ENCODE results near the gene POLA1. TPM values are rescaled to one million over a fixed set of nuclear protein-coding genes. Genes with fewer than 3 reads are reported as not detected.

The POLA1 gene
- total RNA-seq, 4 donors from 2014 or later, result 9.4 to 15.7 (median 10.0) TPM

GRCh38 chrX:24993879-24994278, 300.2 kb downstream of the POLA1 start:
- DNase-seq (ENCODE audit: extremely low spot score), result no peak
- H3K27ac ChIP-seq (replicated peaks in 1 of 4), result no peak overlapping the region
- H3K27me3 ChIP-seq, result peaks cover 0 to 5% (median 0%) of the 10 kb centered on the region in 4 donors
- TF ChIP-seq POLR2AphosphoS5 (IDR thresholded peaks at IDR 0.05), result no peak
- no peak for TF ChIP-seq CTCF (IDR thresholded peaks at IDR 0.05)
- TF ChIP-seq EP300 (IDR thresholded peaks at IDR 0.05), result no peak
- TF ChIP-seq POLR2A (IDR thresholded peaks at IDR 0.05; ENCODE audit: low read depth), result no peak
- no peaks in the 10 kb centered on the region for H3K4me1 ChIP-seq
- intact Hi-C loops (cut with DNase I), result no loop called here
- WGBS, result 65% methylated on average over 8 of the region's 8 CpGs
- H3K9me3 ChIP-seq, result no peaks in the 10 kb centered on the region
- peaks cover 0 to 8% (median 5%) of the 10 kb centered on the region in 4 donors for H3K36me3 ChIP-seq
- no peak overlapping the region for H3K4me3 ChIP-seq

- TF ChIP-seq CTCF (IDR thresholded peaks at IDR 0.05) (no peak), EP300 (IDR thresholded peaks at IDR 0.05) (no peak), POLR2AphosphoS5 (IDR thresholded peaks at IDR 0.05) (no peak), POLR2A (IDR thresholded peaks at IDR 0.05; ENCODE audit: low read depth) (no peak)
- intact Hi-C loops (cut with DNase I), result no loop called here
- 58% methylated on average over 5 of the region's 5 CpGs for WGBS
- DNase-seq (ENCODE audit: extremely low spot score), result no peak
- peaks cover 0 to 8% (median 5%) of the 10 kb centered on the region in 4 donors for H3K36me3 ChIP-seq
- H3K27ac ChIP-seq (replicated peaks in 1 of 4), result no peak overlapping the region
- peaks cover 0 to 8% (median 0%) of the 10 kb centered on the region in 4 donors for H3K27me3 ChIP-seq
- no peak overlapping the region for H3K4me3 ChIP-seq
- H3K4me1 ChIP-seq, result no peaks in the 10 kb centered on the region
- H3K9me3 ChIP-seq, result no peaks in the 10 kb centered on the region
Measured at GRCh38 chrX:24996096-24996709, 302.5 kb downstream of the POLA1 start.

GRCh38 chrX:24999511-24999910, 305.8 kb downstream of the POLA1 start:
- Histone ChIP-seq H3K27me3 (peaks cover 0 to 27% (median 13%) of the 10 kb centered on the region in 4 donors), H3K36me3 (peaks cover 0 to 8% (median 5%) of the 10 kb centered on the region in 4 donors), H3K4me3 (no peak overlapping the region), H3K27ac (replicated peaks in 1 of 4) (no peak overlapping the region), H3K9me3 (no peaks in the 10 kb centered on the region), H3K4me1 (peaks cover 0 to 20% (median 9%) of the 10 kb centered on the region in 4 donors)
- intact Hi-C loops (cut with DNase I), result no loop called here
- 57% methylated on average over 8 of the region's 8 CpGs for WGBS
- no peak for DNase-seq (ENCODE audit: extremely low spot score)
- no peak for TF ChIP-seq POLR2A (IDR thresholded peaks at IDR 0.05; ENCODE audit: low read depth)
- TF ChIP-seq POLR2AphosphoS5 (IDR thresholded peaks at IDR 0.05), result no peak
- no peak for TF ChIP-seq CTCF (IDR thresholded peaks at IDR 0.05)
- TF ChIP-seq EP300 (IDR thresholded peaks at IDR 0.05), result no peak

GRCh38 chrX:25001808-25002660, 308.3 kb downstream of the POLA1 start:
- no peak for DNase-seq (ENCODE audit: extremely low spot score)
- Histone ChIP-seq H3K4me1 (peaks cover 11 to 40% (median 26%) of the 10 kb centered on the region in 4 donors), H3K9me3 (no peaks in the 10 kb centered on the region), H3K27me3 (peaks cover 0 to 52% (median 30%) of the 10 kb centered on the region in 4 donors), H3K27ac (replicated peaks in 1 of 4) (no peak overlapping the region), H3K36me3 (no peaks in the 10 kb centered on the region), H3K4me3 (peak overlapping the region in 1 of 4 donors; percentile 25)
- intact Hi-C loops (cut with DNase I), result no loop called here
- WGBS, result 54% methylated on average over 29 of the region's 65 CpGs
- TF ChIP-seq POLR2AphosphoS5 (IDR thresholded peaks at IDR 0.05), result no peak
- no peak for TF ChIP-seq EP300 (IDR thresholded peaks at IDR 0.05)
- no peak for TF ChIP-seq POLR2A (IDR thresholded peaks at IDR 0.05; ENCODE audit: low read depth)
- no peak for TF ChIP-seq CTCF (IDR thresholded peaks at IDR 0.05)
